ACHN (cell line): ENCODE measurements around the gene COPS4.
"Not testable (repeated sequence)": the region's sequence is repeated elsewhere in the genome, so short reads cannot be mapped to it uniquely, and the experiment has no call there.

Source experiments
- DNase-seq: peaks from one replicate; pipeline ENCODE4 v3.0.0-alpha.2; 2015
- in situ Hi-C: cut with HindIII; loops from 2 replicates; pipeline ENCODE4 v1.10.0; 2017; ENCODE audit warnings: low sequenced_read_pairs, low pct_ligation_motif_present, low pct_unique_long_range_greater_than_20kb

The COPS4 gene

GRCh38 chr4:83019794-83020494, 15.0 kb upstream of the COPS4 start:
- in situ Hi-C loops, result no loop called here

GRCh38 chr4:83022724-83023450, 12.1 kb upstream of the COPS4 start:
- in situ Hi-C loops, result no loop called here
- no peak for DNase-seq

More at GRCh38 chr4:83019794-83020494, 15.0 kb upstream of the COPS4 start:
- no peak for DNase-seq

- in situ Hi-C loops, DNase-seq: not testable (repeated sequence)
Observed at GRCh38 chr4:83023599-83023998, 11.4 kb upstream of the COPS4 start.

- no peak for DNase-seq
- in situ Hi-C loops, result no loop called here
Observed at GRCh38 chr4:83024233-83024632, 10.8 kb upstream of the COPS4 start.

GRCh38 chr4:83025563-83025962, 9.4 kb upstream of the COPS4 start:
- no peak for DNase-seq
- in situ Hi-C loops, result no loop called here

GRCh38 chr4:83028976-83029375, 6.0 kb upstream of the COPS4 start:
- in situ Hi-C loops, result no loop called here
- DNase-seq, result no peak

- no peak for DNase-seq
- in situ Hi-C loops, result no loop called here
Observed at GRCh38 chr4:83029688-83030087, 5.3 kb upstream of the COPS4 start.

GRCh38 chr4:83036991-83037665, 2.1 kb downstream of the COPS4 start:
- in situ Hi-C loops, result no loop called here
- no peak for DNase-seq

GRCh38 chr4:83040269-83040668, 5.3 kb downstream of the COPS4 start:
- in situ Hi-C loops, result no loop called here
- DNase-seq, result no peak

GRCh38 chr4:83043157-83043556, 8.2 kb downstream of the COPS4 start:
- in situ Hi-C loops, result not testable (repeated sequence)

GRCh38 chr4:83043801-83044407, 8.9 kb downstream of the COPS4 start:
- in situ Hi-C loops, result no loop called here
- no peak for DNase-seq

More at GRCh38 chr4:83043157-83043556, 8.2 kb downstream of the COPS4 start:
- not testable (repeated sequence) for DNase-seq

- DNase-seq, result no peak
- in situ Hi-C loops, result no loop called here
Observed at GRCh38 chr4:83046693-83047473, 11.9 kb downstream of the COPS4 start.

GRCh38 chr4:83048781-83049180, 13.8 kb downstream of the COPS4 start:
- in situ Hi-C loops, DNase-seq: not testable (repeated sequence)

GRCh38 chr4:83054928-83055327, 19.9 kb downstream of the COPS4 start:
- DNase-seq, result peak; percentile 28

GRCh38 chr4:83062739-83063138, 27.8 kb downstream of the COPS4 start:
- in situ Hi-C loops, result no loop called here

More at GRCh38 chr4:83054928-83055327, 19.9 kb downstream of the COPS4 start:
- in situ Hi-C loops, result no loop called here

GRCh38 chr4:83065266-83065665, 30.3 kb downstream of the COPS4 start:
- no peak for DNase-seq
- in situ Hi-C loops, result no loop called here

More at GRCh38 chr4:83062739-83063138, 27.8 kb downstream of the COPS4 start:
- no peak for DNase-seq

GRCh38 chr4:83067058-83067639, 32.2 kb downstream of the COPS4 start:
- in situ Hi-C loops, result no loop called here
- no peak for DNase-seq

- no peak for DNase-seq
- in situ Hi-C loops, result no loop called here
Observed at GRCh38 chr4:83071116-83071515, 36.1 kb downstream of the COPS4 start.
